ENCODE measurements around the gene CAPZA2.

Gene CAPZA2

DNA sequence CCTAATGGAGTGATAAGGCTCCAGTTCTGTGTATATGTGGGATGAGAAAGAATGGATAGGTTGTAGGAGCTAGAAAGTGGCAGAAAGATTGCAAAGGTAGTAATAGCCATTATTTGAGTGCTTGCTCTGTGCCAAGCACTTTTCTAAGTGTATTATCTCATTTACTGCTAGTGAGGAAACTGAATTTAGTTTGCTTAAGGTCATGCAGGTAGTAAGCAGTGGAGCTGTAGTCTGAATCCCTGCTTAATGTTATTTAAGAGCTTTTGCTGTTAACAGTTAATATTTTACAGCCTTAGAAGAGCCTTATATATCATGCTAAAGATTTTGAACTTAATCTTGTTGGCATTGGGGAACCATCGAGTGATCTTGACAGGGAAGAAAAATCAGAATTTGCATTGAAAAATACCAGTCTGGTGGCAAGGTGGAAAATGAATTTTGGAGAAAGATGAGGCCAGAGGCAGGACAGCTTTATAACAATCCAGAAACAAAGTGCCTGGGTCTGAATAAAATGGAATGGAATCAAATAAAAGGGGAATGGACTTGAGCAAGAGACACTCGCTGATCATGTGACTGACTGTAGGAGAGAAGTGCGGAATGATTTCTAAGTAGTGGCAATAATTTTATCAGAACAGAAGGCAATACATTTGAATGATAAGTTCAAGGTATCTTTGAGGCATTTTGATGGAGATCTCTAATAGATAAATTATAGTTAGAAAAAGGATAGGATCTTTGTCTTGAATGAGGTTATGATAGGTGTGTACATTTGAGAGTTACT, 15.2 kb downstream of the CAPZA2 start:
- Mint-ChIP-seq H3K4me3 (no peak overlapping the region), H3K9me3 (no peaks in the 10 kb centered on the region), H3K36me3 (ENCODE audit: low read depth) (peaks cover 22% of the 10 kb centered on the region), H3K27ac (no peak overlapping the region), H3K4me1 (ENCODE audit: low read depth) (peaks cover 33% of the 10 kb centered on the region), H3K27me3 (no peaks in the 10 kb centered on the region)

DNA sequence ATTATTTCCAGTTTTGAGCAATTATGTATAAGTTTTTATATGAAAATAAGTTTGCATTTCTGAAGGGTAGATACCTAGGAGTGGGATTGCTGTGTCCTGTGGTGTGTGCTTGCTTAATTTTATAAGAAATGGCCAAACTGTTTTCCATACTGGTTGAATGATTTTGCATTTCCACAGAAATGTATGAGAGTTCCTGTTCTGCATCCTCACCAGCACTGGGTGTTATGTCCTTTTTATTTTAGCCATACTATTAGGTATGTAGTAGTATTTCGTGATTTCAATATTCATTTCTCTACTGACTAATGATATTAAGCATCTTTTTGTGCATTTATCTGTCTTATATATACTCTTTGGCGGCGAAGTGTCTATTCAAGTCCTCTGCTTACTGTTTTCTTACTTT, 22.3 kb downstream of the CAPZA2 start:
- Mint-ChIP-seq H3K4me3 (no peak overlapping the region), H3K27ac (no peak overlapping the region), H3K9me3 (no peaks in the 10 kb centered on the region), H3K27me3 (no peaks in the 10 kb centered on the region), H3K36me3 (ENCODE audit: low read depth) (peaks cover 51% of the 10 kb centered on the region), H3K4me1 (ENCODE audit: low read depth) (peaks cover 29% of the 10 kb centered on the region)

DNA sequence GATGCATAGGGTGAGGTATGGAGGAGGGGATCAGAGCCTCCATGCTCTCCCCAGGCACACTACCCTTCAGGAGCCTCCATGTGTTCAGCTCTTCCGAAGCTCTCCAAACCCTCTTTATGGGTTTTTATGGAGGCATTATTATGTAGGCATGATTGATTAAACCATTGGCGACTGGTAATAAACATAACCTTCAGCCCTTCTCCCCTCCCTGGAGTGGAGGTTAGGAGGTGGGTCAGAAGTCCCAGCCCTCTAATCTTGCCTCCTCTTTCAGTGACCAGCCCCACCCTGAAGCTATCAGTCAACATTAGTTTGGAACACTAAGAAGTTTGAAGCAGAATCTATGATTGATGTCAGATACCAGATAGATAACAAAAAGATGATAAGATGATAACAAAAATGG, 23.3 kb downstream of the CAPZA2 start:
- H3K4me3 Mint-ChIP-seq: no peak overlapping the region
- H3K9me3 Mint-ChIP-seq: no peaks in the 10 kb centered on the region
- H3K27me3 Mint-ChIP-seq: no peaks in the 10 kb centered on the region
- peaks cover 56% of the 10 kb centered on the region for H3K36me3 Mint-ChIP-seq (ENCODE audit: low read depth)
- peaks cover 29% of the 10 kb centered on the region for H3K4me1 Mint-ChIP-seq (ENCODE audit: low read depth)
- no peak overlapping the region for H3K27ac Mint-ChIP-seq

DNA sequence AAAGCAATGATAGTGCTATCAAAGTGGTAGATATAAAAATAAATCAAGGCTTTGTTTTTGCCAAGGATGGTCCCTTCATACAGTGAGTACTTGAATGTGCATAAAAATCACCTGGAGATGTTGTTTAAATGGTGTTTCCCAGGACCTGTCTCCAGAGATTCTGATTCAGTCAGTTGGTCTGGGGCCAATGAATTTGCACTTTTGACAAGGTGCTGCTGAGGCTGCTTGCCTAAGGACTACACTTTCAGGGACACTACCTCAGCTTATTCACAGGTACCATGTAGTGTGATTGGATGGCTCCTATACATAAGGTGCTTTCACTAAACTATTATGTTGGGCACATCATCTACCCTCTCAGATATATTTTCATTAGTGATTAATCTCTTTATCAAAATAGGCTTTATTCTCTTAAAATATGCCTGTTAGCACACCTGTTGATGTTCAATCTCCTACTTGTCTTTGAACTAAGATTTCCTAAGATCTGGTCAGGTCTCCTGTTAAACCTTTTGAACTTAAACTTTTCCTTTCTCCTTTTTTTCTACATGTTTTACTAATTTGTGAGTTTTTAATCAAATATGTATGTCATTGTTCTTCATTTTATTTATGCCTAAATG, 24.3 kb downstream of the CAPZA2 start:
- H3K27me3 Mint-ChIP-seq: no peaks in the 10 kb centered on the region
- H3K9me3 Mint-ChIP-seq: no peaks in the 10 kb centered on the region
- H3K4me3 Mint-ChIP-seq: no peak overlapping the region
- peaks cover 53% of the 10 kb centered on the region for H3K36me3 Mint-ChIP-seq (ENCODE audit: low read depth)
- peaks cover 24% of the 10 kb centered on the region for H3K4me1 Mint-ChIP-seq (ENCODE audit: low read depth)
- H3K27ac Mint-ChIP-seq: peak overlapping the region; percentile 33

DNA sequence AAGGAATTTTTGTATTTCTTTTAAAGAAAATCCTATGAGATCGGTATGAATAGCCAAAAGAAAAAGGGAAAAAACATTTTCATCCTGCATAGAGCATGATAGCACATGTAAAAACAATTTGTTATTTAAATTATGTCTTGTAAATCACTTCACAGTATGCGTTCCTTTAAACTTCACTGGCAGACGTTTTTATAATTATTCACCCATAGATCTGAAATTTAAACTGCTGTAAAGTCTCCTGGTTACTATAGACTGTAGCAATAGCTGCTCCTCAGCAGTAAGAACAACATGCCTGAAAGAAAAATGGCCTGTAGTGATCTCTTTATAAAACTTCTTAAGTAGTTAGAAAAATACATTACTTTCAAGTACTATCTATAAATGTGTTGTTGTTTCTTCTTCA, 26.5 kb downstream of the CAPZA2 start:
- Mint-ChIP-seq H3K36me3 (ENCODE audit: low read depth) (peaks cover 66% of the 10 kb centered on the region), H3K27me3 (no peaks in the 10 kb centered on the region), H3K9me3 (no peaks in the 10 kb centered on the region), H3K27ac (no peak overlapping the region), H3K4me1 (ENCODE audit: low read depth) (peaks cover 24% of the 10 kb centered on the region), H3K4me3 (no peak overlapping the region)

DNA sequence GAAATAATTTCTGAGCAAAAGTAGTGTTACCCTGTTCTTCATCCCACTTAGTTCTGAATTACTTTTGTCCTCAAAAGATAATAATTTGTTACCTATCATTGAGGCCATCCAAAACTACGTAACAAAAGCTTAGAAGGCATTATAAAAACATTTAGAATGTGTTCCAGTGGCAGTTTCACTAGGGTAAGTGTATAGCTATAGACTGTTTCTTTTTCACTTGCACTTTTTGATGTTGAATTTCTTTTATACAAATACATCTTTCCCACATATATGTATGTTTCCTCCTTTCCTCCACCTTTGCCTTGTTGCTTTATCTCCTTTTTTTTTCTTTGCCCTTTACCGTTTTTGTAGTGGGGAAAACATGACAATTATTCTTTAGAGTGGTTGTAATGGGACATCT, 33.5 kb downstream of the CAPZA2 start:
- Mint-ChIP-seq H3K27ac (no peak overlapping the region), H3K9me3 (peaks cover 4% of the 10 kb centered on the region), H3K27me3 (no peaks in the 10 kb centered on the region), H3K4me1 (ENCODE audit: low read depth) (peaks cover 6% of the 10 kb centered on the region), H3K36me3 (ENCODE audit: low read depth) (peaks cover 74% of the 10 kb centered on the region), H3K4me3 (no peak overlapping the region)

DNA sequence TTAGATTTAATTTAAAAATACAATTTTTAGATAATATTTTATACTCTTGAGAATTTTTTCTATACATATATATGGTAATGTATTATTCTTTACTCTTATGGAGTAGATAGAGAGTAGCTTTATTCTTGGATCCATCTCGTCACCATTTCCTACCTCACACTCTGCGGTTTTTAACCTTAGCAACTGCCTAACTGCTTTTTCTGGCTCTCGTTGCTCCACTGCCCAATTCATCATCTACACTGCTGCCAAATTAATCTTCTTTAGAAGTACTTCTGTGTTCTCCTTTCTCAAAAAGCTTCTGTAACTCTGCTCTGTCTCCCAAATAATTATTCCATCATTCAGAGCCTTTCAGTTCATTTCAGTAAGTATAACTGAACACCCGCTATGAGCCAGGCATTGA, 35.3 kb downstream of the CAPZA2 start:
- peaks cover 6% of the 10 kb centered on the region for H3K4me1 Mint-ChIP-seq (ENCODE audit: low read depth)
- peaks cover 73% of the 10 kb centered on the region for H3K36me3 Mint-ChIP-seq (ENCODE audit: low read depth)
- peaks cover 4% of the 10 kb centered on the region for H3K9me3 Mint-ChIP-seq
- no peak overlapping the region for H3K4me3 Mint-ChIP-seq
- no peaks in the 10 kb centered on the region for H3K27me3 Mint-ChIP-seq
- no peak overlapping the region for H3K27ac Mint-ChIP-seq

DNA sequence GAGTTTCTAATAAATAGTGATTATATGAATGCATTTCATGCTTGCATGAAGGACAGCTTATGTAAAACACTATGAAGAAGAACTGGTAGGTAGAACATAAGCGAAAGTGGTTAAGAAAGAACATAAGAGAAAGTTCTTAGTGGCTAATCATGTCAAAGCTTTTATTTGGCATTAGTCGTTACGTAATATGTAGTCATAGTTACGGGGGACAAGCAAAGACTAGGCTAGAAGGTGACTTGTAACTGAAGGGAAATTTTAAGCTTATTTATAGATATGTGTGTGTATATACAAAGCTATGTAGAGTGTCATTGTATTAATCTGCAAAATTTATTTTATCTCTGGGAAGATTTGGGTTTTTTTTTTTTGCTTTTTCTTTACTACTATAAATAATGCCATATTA, 36.9 kb downstream of the CAPZA2 start:
- H3K9me3 Mint-ChIP-seq: peaks cover 4% of the 10 kb centered on the region
- H3K27ac Mint-ChIP-seq: no peak overlapping the region
- no peak overlapping the region for H3K4me3 Mint-ChIP-seq
- no peaks in the 10 kb centered on the region for H3K27me3 Mint-ChIP-seq
- H3K36me3 Mint-ChIP-seq (ENCODE audit: low read depth): peaks cover 72% of the 10 kb centered on the region
- H3K4me1 Mint-ChIP-seq (ENCODE audit: low read depth): peaks cover 6% of the 10 kb centered on the region

DNA sequence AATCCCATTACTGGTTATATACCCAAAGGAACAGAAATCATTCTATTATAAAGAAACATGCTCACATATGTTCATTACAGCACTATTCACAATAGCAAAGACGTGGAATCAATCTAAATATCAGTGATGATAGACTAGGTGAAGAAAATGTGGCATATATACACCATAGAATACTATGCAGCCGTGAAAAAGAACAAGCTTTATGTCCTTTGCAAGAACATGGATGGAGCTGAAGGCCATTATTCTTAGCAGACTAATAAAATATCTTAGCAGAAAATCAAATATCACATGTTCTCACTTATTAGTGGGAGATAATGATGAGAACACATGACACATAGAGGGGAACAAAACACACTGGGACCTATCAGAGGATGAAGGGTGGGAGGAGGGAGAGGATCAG, 38.8 kb downstream of the CAPZA2 start:
- no peak overlapping the region for H3K27ac Mint-ChIP-seq
- H3K4me1 Mint-ChIP-seq (ENCODE audit: low read depth): peaks cover under 1% of the 10 kb centered on the region
- no peak overlapping the region for H3K4me3 Mint-ChIP-seq
- H3K9me3 Mint-ChIP-seq: peaks cover 4% of the 10 kb centered on the region
- peaks cover 66% of the 10 kb centered on the region for H3K36me3 Mint-ChIP-seq (ENCODE audit: low read depth)
- no peaks in the 10 kb centered on the region for H3K27me3 Mint-ChIP-seq

DNA sequence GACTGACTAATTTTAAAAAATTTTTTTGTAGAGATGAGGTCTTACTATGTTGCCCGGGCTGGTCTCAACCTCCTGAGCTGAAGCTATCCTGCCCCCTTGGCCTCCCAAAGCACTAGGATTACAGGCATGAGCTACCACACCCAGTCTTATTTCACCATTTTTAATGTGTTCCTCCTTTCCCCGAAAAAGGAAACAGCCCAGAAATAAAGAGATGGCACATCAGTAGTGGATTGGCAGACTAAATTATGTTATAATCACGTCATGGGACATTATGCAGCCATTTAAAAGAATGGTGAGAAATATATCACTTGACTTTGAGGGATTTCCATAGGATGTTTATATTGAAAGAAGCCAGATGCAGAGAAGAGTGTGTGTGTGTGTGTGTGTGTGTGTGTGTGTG, 40.5 kb downstream of the CAPZA2 start:
- H3K9me3 Mint-ChIP-seq: peaks cover 4% of the 10 kb centered on the region
- no peaks in the 10 kb centered on the region for H3K27me3 Mint-ChIP-seq
- peaks cover 71% of the 10 kb centered on the region for H3K36me3 Mint-ChIP-seq (ENCODE audit: low read depth)
- no peaks in the 10 kb centered on the region for H3K4me1 Mint-ChIP-seq (ENCODE audit: low read depth)
- H3K27ac Mint-ChIP-seq: no peak overlapping the region
- H3K4me3 Mint-ChIP-seq: no peak overlapping the region

DNA sequence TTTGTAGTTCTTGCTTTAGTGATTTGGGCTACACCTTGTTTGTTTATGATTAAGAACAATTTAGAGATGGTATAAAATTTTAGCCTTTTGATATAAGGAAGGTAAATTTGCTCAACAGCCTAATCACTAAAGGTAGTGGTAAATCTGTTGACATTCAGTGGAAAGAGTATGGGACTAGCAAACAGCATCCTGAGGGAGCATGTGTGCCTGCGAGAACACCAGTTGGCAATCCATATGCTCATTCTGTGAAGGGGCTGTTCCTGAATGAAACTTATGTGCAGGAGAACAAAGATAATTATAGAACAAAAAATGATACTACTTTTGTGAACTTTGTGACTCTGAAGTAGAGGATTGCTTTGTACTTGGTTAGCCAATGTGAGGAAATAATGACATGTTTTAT, 44.0 kb downstream of the CAPZA2 start:
- H3K9me3 Mint-ChIP-seq: no peaks in the 10 kb centered on the region
- H3K27me3 Mint-ChIP-seq: no peaks in the 10 kb centered on the region
- H3K4me1 Mint-ChIP-seq (ENCODE audit: low read depth): peaks cover under 1% of the 10 kb centered on the region
- no peak overlapping the region for H3K4me3 Mint-ChIP-seq
- peaks cover 69% of the 10 kb centered on the region for H3K36me3 Mint-ChIP-seq (ENCODE audit: low read depth)
- no peak overlapping the region for H3K27ac Mint-ChIP-seq

DNA sequence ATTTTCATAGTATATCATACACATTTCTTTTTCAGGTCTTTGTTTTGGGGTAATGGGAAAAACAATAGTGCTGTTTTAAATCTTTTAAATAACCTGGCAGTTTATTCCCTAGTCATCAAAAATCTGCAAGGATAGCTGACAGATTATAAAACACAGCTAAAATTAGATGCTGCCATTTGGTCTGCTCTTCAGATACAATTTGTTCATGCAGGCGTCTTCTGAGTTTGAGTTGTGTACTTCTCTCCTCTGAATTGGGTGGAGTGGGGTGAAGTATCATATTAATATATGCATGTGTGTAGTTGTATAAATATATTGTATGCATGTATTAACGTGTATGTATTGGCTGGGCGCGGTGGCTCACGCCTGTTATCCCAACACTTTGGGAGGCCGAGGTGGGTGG, 48.0 kb downstream of the CAPZA2 start:
- no peaks in the 10 kb centered on the region for H3K27me3 Mint-ChIP-seq

DNA sequence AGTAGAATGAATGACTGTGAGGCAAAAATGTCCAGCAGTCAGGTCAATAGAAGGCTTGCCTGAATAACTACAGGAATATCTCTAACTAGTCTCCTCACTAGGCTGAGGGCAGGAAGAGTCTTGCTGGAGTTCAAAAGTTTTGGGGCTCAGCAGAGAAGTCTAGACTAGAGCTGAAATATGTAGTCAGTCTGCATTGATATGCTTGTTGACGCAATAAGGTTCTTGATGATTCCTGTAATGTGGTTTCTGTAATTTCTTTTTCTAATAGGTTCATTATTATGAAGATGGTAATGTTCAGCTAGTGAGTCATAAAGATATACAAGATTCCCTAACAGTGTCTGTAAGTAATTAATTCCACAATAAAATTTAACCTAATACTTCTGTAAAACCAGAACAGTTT, 49.4 kb downstream of the CAPZA2 start:
- no peak overlapping the region for H3K27ac Mint-ChIP-seq

More for the DNA sequence above, 48.0 kb downstream of the CAPZA2 start:
- H3K4me3 Mint-ChIP-seq: no peak overlapping the region
- H3K36me3 Mint-ChIP-seq (ENCODE audit: low read depth): peaks cover 70% of the 10 kb centered on the region
- no peak overlapping the region for H3K27ac Mint-ChIP-seq
- H3K9me3 Mint-ChIP-seq: no peaks in the 10 kb centered on the region
- peaks cover 10% of the 10 kb centered on the region for H3K4me1 Mint-ChIP-seq (ENCODE audit: low read depth)

DNA sequence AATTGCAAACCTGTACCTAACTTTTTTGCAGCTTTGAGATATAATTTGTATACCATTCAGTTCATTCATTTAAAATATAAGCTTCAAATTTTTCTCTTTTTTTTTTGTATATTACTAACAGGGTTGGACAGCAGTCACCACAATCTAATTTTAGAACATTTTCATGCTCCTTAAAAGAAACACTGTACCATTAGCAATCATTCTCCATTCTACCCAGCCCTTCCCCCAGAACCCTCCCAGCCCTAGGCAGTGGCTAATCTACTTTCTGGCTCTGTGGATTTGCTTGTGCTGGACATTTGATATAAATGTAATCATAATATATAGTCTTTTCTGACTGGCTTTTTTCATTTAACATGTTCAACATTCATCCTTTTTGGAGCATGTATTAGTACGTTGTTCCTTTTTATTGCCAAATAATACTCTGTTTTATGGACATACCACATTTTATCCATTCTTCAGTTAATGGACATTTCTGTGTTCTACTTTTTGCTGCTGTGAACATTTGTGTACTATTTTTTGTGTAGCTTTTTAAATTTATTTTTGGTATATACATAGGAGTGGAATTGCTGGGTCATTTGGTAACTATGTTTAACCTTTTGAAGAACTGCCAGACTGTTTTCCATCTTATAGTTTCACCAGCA, 50.0 kb downstream of the CAPZA2 start:
- peaks cover 10% of the 10 kb centered on the region for H3K4me1 Mint-ChIP-seq (ENCODE audit: low read depth)
- H3K36me3 Mint-ChIP-seq (ENCODE audit: low read depth): peaks cover 70% of the 10 kb centered on the region
- H3K27me3 Mint-ChIP-seq: no peaks in the 10 kb centered on the region
- peak overlapping the region; percentile 17 for H3K27ac Mint-ChIP-seq
- no peak overlapping the region for H3K4me3 Mint-ChIP-seq
- no peaks in the 10 kb centered on the region for H3K9me3 Mint-ChIP-seq

More for the DNA sequence above, 49.4 kb downstream of the CAPZA2 start:
- Mint-ChIP-seq H3K9me3 (no peaks in the 10 kb centered on the region), H3K36me3 (ENCODE audit: low read depth) (peaks cover 72% of the 10 kb centered on the region), H3K4me1 (ENCODE audit: low read depth) (peaks cover 10% of the 10 kb centered on the region), H3K4me3 (no peak overlapping the region), H3K27me3 (no peaks in the 10 kb centered on the region)

DNA sequence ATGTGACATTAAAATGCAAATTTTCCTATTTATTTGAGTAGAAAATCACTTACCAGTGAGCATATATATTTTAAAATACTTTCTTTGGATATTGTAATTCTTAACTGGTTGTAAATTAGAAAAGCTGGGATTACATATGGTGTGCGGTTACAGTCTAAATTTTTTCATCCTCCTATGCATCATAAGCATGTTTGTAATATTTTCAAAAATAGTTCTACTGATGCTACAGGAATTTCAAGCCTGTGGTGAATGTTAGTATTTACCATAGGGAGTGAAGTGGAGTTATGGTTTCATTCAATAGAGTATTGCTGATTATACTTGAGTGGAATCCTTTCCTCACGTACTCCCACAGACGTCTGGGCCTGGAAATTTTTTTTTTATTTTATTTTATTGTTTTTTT, 56.3 kb downstream of the CAPZA2 start:
- Mint-ChIP-seq H3K9me3 (no peaks in the 10 kb centered on the region), H3K4me1 (ENCODE audit: low read depth) (no peaks in the 10 kb centered on the region), H3K36me3 (ENCODE audit: low read depth) (peaks cover 50% of the 10 kb centered on the region)

More for the DNA sequence above, 56.3 kb downstream of the CAPZA2 start:
- H3K27ac Mint-ChIP-seq: no peak overlapping the region
- H3K4me3 Mint-ChIP-seq: no peak overlapping the region
- no peaks in the 10 kb centered on the region for H3K27me3 Mint-ChIP-seq

All from stimulated activated naive CD8-positive, alpha-beta T cell treated with anti-CD3 and anti-CD28 coated beads, Interleukin-15, Interleukin-2, amounts not matched to agents 100 ng/mL and 50 ng/mL, for 24 hours (primary cell).